ENCODE results near the gene CMTM7.

DNA sequence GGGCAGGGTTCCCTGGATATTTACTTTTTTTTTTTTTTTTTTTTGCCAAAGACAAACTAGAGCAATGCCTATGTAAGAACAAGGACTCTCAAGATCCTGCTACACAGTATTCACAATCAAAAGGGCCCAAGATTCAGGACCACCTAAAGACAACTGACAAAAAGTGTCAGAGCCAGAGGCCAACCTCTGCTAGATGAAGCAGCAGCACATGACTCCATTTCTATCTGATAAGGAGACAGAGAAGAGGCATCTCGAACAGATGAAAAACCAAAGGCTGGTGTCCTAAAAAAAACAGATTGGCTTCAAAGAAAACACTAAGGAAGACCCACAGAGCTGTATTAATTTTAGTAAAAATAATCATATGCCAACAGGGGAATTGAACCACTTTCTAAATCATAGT, 91.0 kb downstream of the CMTM7 start:
- no peak for TF ChIP-seq GABPA (IDR thresholded peaks at IDR 0.05; ENCODE audit: low read depth)
- TF ChIP-seq, protein P1, sequence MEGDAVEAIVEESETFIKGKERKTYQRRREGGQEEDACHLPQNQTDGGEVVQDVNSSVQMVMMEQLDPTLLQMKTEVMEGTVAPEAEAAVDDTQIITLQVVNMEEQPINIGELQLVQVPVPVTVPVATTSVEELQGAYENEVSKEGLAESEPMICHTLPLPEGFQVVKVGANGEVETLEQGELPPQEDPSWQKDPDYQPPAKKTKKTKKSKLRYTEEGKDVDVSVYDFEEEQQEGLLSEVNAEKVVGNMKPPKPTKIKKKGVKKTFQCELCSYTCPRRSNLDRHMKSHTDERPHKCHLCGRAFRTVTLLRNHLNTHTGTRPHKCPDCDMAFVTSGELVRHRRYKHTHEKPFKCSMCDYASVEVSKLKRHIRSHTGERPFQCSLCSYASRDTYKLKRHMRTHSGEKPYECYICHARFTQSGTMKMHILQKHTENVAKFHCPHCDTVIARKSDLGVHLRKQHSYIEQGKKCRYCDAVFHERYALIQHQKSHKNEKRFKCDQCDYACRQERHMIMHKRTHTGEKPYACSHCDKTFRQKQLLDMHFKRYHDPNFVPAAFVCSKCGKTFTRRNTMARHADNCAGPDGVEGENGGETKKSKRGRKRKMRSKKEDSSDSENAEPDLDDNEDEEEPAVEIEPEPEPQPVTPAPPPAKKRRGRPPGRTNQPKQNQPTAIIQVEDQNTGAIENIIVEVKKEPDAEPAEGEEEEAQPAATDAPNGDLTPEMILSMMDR (IDR thresholded peaks at IDR 0.05 in 2 of 3, conservative IDR thresholded peaks at IDR 0.05 in 1 of 3; ENCODE audit: control insufficient read depth in 2 of 3, extremely low read depth in 1 of 3, insufficient read depth in 1 of 3, low read depth in 3 of 3, low read length in 3 of 3) = no peak
- no peak for TF ChIP-seq EP300 (IDR thresholded peaks at IDR 0.05; ENCODE audit: borderline replicate concordance in 1 of 2, control insufficient read depth in 1 of 2, low read depth in 2 of 2, low read length in 2 of 2)
- TF ChIP-seq RAD21 (IDR thresholded peaks at IDR 0.05; ENCODE audit: insufficient read depth, low read depth, low read length) = no peak
- no peak for TF ChIP-seq ETV6 (conservative IDR thresholded peaks at IDR 0.05 in 1 of 2, IDR thresholded peaks at IDR 0.05 in 1 of 2; ENCODE audit: borderline replicate concordance in 1 of 2, low read depth in 1 of 2)
- no peak for TF ChIP-seq PAX5 (IDR thresholded peaks at IDR 0.05; ENCODE audit: borderline replicate concordance, low read depth, low read length)
- no peak for TF ChIP-seq POLR2AphosphoS5 (IDR thresholded peaks at IDR 0.05; ENCODE audit: low read length)
- no peak for TF ChIP-seq CREB1 (IDR thresholded peaks at IDR 0.05; ENCODE audit: low read depth)
- TF ChIP-seq DPF2 (IDR thresholded peaks at IDR 0.05) = no peak
- no peak for TF ChIP-seq NFYB (IDR thresholded peaks at IDR 0.05; ENCODE audit: insufficient read depth, low read depth, low read length)
- TF ChIP-seq, protein P2, sequence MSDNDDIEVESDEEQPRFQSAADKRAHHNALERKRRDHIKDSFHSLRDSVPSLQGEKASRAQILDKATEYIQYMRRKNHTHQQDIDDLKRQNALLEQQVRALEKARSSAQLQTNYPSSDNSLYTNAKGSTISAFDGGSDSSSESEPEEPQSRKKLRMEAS (IDR thresholded peaks at IDR 0.05; ENCODE audit: low read depth, low read length) = no peak
- TF ChIP-seq, protein P3, sequence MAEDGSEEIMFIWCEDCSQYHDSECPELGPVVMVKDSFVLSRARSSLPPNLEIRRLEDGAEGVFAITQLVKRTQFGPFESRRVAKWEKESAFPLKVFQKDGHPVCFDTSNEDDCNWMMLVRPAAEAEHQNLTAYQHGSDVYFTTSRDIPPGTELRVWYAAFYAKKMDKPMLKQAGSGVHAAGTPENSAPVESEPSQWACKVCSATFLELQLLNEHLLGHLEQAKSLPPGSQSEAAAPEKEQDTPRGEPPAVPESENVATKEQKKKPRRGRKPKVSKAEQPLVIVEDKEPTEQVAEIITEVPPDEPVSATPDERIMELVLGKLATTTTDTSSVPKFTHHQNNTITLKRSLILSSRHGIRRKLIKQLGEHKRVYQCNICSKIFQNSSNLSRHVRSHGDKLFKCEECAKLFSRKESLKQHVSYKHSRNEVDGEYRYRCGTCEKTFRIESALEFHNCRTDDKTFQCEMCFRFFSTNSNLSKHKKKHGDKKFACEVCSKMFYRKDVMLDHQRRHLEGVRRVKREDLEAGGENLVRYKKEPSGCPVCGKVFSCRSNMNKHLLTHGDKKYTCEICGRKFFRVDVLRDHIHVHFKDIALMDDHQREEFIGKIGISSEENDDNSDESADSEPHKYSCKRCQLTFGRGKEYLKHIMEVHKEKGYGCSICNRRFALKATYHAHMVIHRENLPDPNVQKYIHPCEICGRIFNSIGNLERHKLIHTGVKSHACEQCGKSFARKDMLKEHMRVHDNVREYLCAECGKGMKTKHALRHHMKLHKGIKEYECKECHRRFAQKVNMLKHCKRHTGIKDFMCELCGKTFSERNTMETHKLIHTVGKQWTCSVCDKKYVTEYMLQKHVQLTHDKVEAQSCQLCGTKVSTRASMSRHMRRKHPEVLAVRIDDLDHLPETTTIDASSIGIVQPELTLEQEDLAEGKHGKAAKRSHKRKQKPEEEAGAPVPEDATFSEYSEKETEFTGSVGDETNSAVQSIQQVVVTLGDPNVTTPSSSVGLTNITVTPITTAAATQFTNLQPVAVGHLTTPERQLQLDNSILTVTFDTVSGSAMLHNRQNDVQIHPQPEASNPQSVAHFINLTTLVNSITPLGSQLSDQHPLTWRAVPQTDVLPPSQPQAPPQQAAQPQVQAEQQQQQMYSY (CRISPR knock-in tag; IDR thresholded peaks at IDR 0.05) = no peak
